HepG2 (cell line): ENCODE data around the gene PRR15L. TPM values are rescaled to one million over a fixed set of nuclear protein-coding genes. Genes with fewer than 3 reads are reported as not detected.

Source experiments
- MED8 ChIP-seq: sonication (generic); formaldehyde crosslinking; IDR thresholded peaks from 2 replicates; pipeline ENCODE4 v1.8.1; 2023; ENCODE audit warnings: mild to moderate bottlenecking, missing genetic modification reagents; ENCODE audit not compliant: insufficient replicate concordance
- NR2F6 ChIP-seq, 2 experiments: IDR thresholded peaks; 2 replicates each; pipeline ENCODE4 v1.6.1; 2016; ENCODE audit warnings: antibody characterized with exemption in 1 of 2, mild to moderate bottlenecking in 1 of 2
- PREB ChIP-seq: sonication (generic); formaldehyde crosslinking; IDR thresholded peaks from 2 replicates; pipeline ENCODE4 v1.4.0; 2020; ENCODE audit warnings: missing genetic modification reagents
- REL ChIP-seq: sonication (generic); formaldehyde crosslinking; conservative IDR thresholded peaks from 2 replicates; pipeline ENCODE4 v1.8.0; 2022; ENCODE audit warnings: mild to moderate bottlenecking, missing genetic modification reagents, moderate library complexity
- REXO4 ChIP-seq: sonication (generic); formaldehyde crosslinking; IDR thresholded peaks from 2 replicates; pipeline ENCODE4 v1.8.0; 2022; ENCODE audit warnings: missing genetic modification reagents, mild to moderate bottlenecking, borderline replicate concordance
- SIN3B ChIP-seq: fragments of 150-350 bp; IDR thresholded peaks from 2 replicates; pipeline ENCODE4 v1.6.1; 2014; ENCODE audit warnings: low read length
- SKI ChIP-seq: fragments of 450-650 bp; IDR thresholded peaks from one replicate; pipeline ENCODE4 v1.6.1; 2018; ENCODE audit warnings: mild to moderate bottlenecking; ENCODE audit not compliant: partially characterized antibody
- SRSF9 ChIP-seq: fragments of 200-400 bp; formaldehyde crosslinking; IDR thresholded peaks from 2 replicates; pipeline ENCODE4 v1.6.1; 2018; ENCODE audit warnings: borderline replicate concordance, mild to moderate bottlenecking, low read depth, low read length; ENCODE audit not compliant: insufficient read depth, poor library complexity, severe bottlenecking
- TMF1 ChIP-seq: sonication (generic); formaldehyde crosslinking; IDR thresholded peaks from 2 replicates; pipeline ENCODE4 v1.8.1; 2022; ENCODE audit warnings: low read depth, missing genetic modification reagents
- ZBTB10 ChIP-seq: sonication (generic); formaldehyde crosslinking; IDR thresholded peaks from 2 replicates; pipeline ENCODE4 v1.4.0; 2020; ENCODE audit warnings: missing genetic modification reagents, borderline replicate concordance
- ZNF160 ChIP-seq: sonication (generic); formaldehyde crosslinking; IDR thresholded peaks from 2 replicates; pipeline ENCODE4 v1.8.0; 2022; ENCODE audit warnings: mild to moderate bottlenecking, inconsistent platforms, missing genetic modification reagents
- ZNF180 ChIP-seq: sonication (generic); formaldehyde crosslinking; IDR thresholded peaks from 2 replicates; pipeline ENCODE4 v1.4.0; 2020; ENCODE audit warnings: low read depth, missing genetic modification reagents, borderline replicate concordance
- ZNF383 ChIP-seq: sonication (generic); formaldehyde crosslinking; IDR thresholded peaks from 2 replicates; pipeline ENCODE4 v1.4.0; 2020; ENCODE audit warnings: missing genetic modification reagents, mild to moderate bottlenecking, borderline replicate concordance
- ZNF709 ChIP-seq: sonication (generic); formaldehyde crosslinking; IDR thresholded peaks from 2 replicates; pipeline ENCODE4 v1.5.0; 2020; ENCODE audit warnings: mild to moderate bottlenecking, missing genetic modification reagents
- ZNF777 ChIP-seq: sonication (generic); formaldehyde crosslinking; IDR thresholded peaks from 2 replicates; pipeline ENCODE4 v1.4.0; 2020; ENCODE audit warnings: missing genetic modification reagents
- ZNF816 ChIP-seq: sonication (generic); formaldehyde crosslinking; IDR thresholded peaks from 2 replicates; pipeline ENCODE4 v1.8.0; 2022; ENCODE audit warnings: missing genetic modification reagents, mild to moderate bottlenecking, borderline replicate concordance
- polyA plus RNA-seq, 8 experiments: library from polyadenylated mRNA; depleted of rRNA in 3 of 8; stranded (reverse) in 7 of 8; unstranded in 1 of 8; fragments of >200 nt; fragmentation: Illumina TruSeq in 4 of 8; extraction: Trizol in 4 of 8; gene quantifications; 2 replicates each; pipeline versions ENCODE4 v1.2.1 to v1.2.3, GENCODE V29; 2011 to 2016; ENCODE audit warnings: low read depth in 4 of 8, missing spikeins in 1 of 8, mixed read lengths in 1 of 8; ENCODE audit not compliant: insufficient read depth in 1 of 8
- total RNA-seq, 5 experiments: library from RNA; depleted of rRNA; stranded (reverse); fragments of >200 nt; fragmentation: Illumina TruSeq; extraction: Trizol; gene quantifications; 2 replicates each; pipeline ENCODE4 v1.2.3, GENCODE V29; 2016; ENCODE audit warnings: low read depth in 1 of 5
- TF ChIP-seq, protein P1 (sequence below): sonication (generic); formaldehyde crosslinking; IDR thresholded peaks from 2 replicates; pipeline ENCODE4 v1.4.0; 2020; ENCODE audit warnings: missing genetic modification reagents, borderline replicate concordance

Gene PRR15L
- total and polyA plus RNA-seq, 2 of the 13 experiments (the other 11 are each of a cell fraction or from before 2014, with no cell fraction given) = 0.44 to 2.0 TPM

DNA sequence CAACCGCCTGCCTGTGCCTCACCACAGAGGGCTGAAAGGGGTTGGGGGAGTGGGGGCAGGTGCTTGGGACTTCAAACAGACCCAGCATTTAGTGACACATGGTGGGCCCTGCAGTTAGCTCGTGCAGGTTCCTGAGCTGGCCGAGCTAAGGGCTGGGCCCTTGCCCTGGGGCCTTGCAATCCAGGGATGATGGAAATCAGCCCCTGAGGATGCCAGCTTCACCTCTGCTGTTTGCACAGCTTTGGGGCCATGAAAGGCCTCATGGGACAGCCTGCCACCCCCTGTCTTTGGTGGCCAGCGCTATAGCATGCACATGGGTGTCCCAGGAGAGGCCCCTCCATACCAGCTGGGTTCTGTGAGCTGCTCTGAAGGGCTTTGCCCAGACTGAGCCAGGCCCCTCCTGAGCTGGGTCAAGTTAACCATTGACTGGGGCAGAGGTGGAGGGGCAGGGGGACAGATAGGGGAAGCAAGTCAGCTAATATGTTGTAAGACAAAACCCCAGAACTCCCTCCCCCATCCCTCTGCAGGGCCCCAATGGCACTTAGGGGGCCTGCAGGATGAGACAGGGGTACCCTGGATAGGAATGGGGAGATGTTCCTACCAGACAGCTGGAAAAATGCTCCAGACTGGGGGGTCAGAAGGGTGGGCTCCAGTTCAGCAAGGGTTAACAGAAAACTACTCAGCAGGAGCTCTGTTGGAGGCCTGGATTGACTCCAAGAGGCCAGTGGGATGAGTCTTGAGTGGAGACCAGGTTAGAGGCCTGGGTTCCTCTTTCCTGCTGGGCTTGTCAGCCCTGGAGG is 692 bp downstream of the PRR15L start (continued):
- TF ChIP-seq ZNF160 = no peak
- TF ChIP-seq ZNF180 (CRISPR knock-in tag) = no peak
- no peak for TF ChIP-seq ZNF383
- TF ChIP-seq ZNF777 (CRISPR knock-in tag) = no peak
- no peak for TF ChIP-seq MED8 (CRISPR knock-in tag)
- TF ChIP-seq TMF1 (CRISPR knock-in tag) = no peak
- no peak for TF ChIP-seq REXO4 (CRISPR knock-in tag)
- TF ChIP-seq, protein P1, sequence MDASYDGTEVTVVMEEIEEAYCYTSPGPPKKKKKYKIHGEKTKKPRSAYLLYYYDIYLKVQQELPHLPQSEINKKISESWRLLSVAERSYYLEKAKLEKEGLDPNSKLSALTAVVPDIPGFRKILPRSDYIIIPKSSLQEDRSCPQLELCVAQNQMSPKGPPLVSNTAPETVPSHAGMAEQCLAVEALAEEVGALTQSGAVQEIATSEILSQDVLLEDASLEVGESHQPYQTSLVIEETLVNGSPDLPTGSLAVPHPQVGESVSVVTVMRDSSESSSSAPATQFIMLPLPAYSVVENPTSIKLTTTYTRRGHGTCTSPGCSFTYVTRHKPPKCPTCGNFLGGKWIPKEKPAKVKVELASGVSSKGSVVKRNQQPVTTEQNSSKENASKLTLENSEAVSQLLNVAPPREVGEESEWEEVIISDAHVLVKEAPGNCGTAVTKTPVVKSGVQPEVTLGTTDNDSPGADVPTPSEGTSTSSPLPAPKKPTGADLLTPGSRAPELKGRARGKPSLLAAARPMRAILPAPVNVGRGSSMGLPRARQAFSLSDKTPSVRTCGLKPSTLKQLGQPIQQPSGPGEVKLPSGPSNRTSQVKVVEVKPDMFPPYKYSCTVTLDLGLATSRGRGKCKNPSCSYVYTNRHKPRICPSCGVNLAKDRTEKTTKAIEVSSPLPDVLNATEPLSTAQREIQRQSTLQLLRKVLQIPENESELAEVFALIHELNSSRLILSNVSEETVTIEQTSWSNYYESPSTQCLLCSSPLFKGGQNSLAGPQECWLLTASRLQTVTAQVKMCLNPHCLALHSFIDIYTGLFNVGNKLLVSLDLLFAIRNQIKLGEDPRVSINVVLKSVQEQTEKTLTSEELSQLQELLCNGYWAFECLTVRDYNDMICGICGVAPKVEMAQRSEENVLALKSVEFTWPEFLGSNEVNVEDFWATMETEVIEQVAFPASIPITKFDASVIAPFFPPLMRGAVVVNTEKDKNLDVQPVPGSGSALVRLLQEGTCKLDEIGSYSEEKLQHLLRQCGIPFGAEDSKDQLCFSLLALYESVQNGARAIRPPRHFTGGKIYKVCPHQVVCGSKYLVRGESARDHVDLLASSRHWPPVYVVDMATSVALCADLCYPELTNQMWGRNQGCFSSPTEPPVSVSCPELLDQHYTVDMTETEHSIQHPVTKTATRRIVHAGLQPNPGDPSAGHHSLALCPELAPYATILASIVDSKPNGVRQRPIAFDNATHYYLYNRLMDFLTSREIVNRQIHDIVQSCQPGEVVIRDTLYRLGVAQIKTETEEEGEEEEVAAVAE (CRISPR knock-in tag) = no peak
- no peak for TF ChIP-seq REL
- peak; percentile 74 for TF ChIP-seq ZBTB10 (CRISPR knock-in tag)
- peak; percentile 44; the same call in 1 of the 2 replicates for TF ChIP-seq NR2F6 (IDR thresholded peaks at IDR 0.05)
- peak; percentile 39; the same call in 1 of the 2 replicates for TF ChIP-seq NR2F6 (CRISPR knock-in tag; IDR thresholded peaks at IDR 0.05)
- TF ChIP-seq SRSF9 = no peak
- no peak for TF ChIP-seq PREB
- TF ChIP-seq ZNF709 = no peak
- no peak for TF ChIP-seq ZNF816 (CRISPR knock-in tag)
- no peak for TF ChIP-seq SKI
- TF ChIP-seq SIN3B = no peak
